ENCODE measurements around the gene ROR1. TPM values are rescaled to one million over a fixed set of nuclear protein-coding genes. Genes with fewer than 3 reads are reported as not detected.

Gene ROR1
- total and polyA plus RNA-seq, 2 donors (not counting 3 experiments of a cell fraction or from before 2014, with no cell fraction given): 2.6 to 3.5 TPM

DNA sequence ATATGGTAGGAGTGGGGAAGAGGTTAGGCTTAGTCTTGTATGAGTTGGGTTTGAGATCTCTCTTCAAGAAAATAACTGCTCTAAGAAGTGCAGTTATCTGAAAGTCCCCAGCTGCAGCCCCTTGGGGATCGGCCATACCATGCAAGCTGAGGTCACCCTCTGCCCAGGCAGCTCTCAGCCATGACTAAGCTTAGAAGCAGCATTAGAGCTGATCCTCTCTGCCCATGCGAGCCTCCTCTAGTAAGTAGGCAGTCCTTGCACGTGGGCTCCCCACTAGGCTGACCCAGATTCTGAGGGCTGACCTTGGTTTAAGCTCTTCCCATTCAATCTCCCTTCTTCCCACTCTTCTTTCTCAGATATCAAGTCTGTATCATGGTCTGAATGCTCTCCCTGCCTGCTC lies 308.6 kb downstream of the ROR1 start:
- Histone ChIP-seq H3K4me1 (ENCODE audit: control insufficient read depth, extremely low read depth, insufficient read depth, low read length) (no peaks in the 10 kb centered on the region), H4K20me1 (replicated peaks; ENCODE audit: control insufficient read depth, extremely low read depth, insufficient read depth, low read length) (no peaks in the 10 kb centered on the region), H3K9me3 (replicated peaks; ENCODE audit: control insufficient read depth, insufficient read depth, low read length) (no peaks in the 10 kb centered on the region), H3K27ac (ENCODE audit: insufficient read depth, low read depth, low read length) (no peak overlapping the region), H3K4me3 (replicated peaks in 1 of 3; ENCODE audit: insufficient read depth in 1 of 3, low read depth in 1 of 3, low read length in 3 of 3) (no peak overlapping the region), H3K4me2 (ENCODE audit: insufficient read depth, low read length) (no peak overlapping the region), H3K27me3 (ENCODE audit: control insufficient read depth in 2 of 2, insufficient read depth in 2 of 2, low read length in 2 of 2) (no peaks in the 10 kb centered on the region), H3K9me1 (replicated peaks; ENCODE audit: control insufficient read depth, extremely low read depth, insufficient read depth, low read length) (no peaks in the 10 kb centered on the region), H3K9ac (replicated peaks; ENCODE audit: extremely low read depth, insufficient read depth, low read length) (no peak overlapping the region), H3K36me3 (ENCODE audit: control insufficient read depth in 2 of 2, extremely low read depth in 1 of 2, insufficient read depth in 2 of 2, low read length in 2 of 2) (no peaks in the 10 kb centered on the region), H2AFZ (ENCODE audit: low read depth, low read length) (no peak overlapping the region), H3K79me2 (ENCODE audit: control insufficient read depth, insufficient read depth, low read length) (no peaks in the 10 kb centered on the region)
- DNase-seq (ENCODE audit: low read depth, low spot score) (no peak), FAIRE-seq (no peak)
- intact Hi-C loops (cut with micrococcal nuclease): no loop called here
- dilution Hi-C loops (cut with MboI; ENCODE audit: extremely low pct_ligation_motif_present, low sequenced_read_pairs): no loop called here
- TF ChIP-seq GATA2 (IDR thresholded peaks at IDR 0.05; ENCODE audit: insufficient read depth, insufficient read length, low read depth, low read length) (no peak), CTCF (IDR thresholded peaks at IDR 0.05; ENCODE audit: extremely low read depth in 1 of 2, insufficient read depth in 1 of 2, low read depth in 1 of 2, low read length in 2 of 2) (no peak), JUN (IDR thresholded peaks at IDR 0.05; ENCODE audit: borderline replicate concordance, insufficient read depth, insufficient read length, low read depth) (no peak), POLR2AphosphoS5 (IDR thresholded peaks at IDR 0.05; ENCODE audit: insufficient read depth, low read depth, low read length) (no peak), EZH2 (IDR thresholded peaks at IDR 0.05; ENCODE audit: borderline replicate concordance, low read depth, low read length, severe bottlenecking) (no peak), MYC (IDR thresholded peaks at IDR 0.05; ENCODE audit: low read depth, low read length) (no peak), POLR2A (IDR thresholded peaks at IDR 0.05; ENCODE audit: low read depth, low read length) (no peak), MAX (IDR thresholded peaks at IDR 0.05; ENCODE audit: insufficient read depth, insufficient read length) (no peak), FOS (IDR thresholded peaks at IDR 0.05; ENCODE audit: borderline replicate concordance, insufficient read depth, low read length) (no peak)
- no TSS peak for BruUV-seq (replicated peaks)
- POLR2A ChIA-PET: no interaction called here
- CTCF ChIA-PET: no interaction called here

Data from endothelial cell of umbilical vein (primary cell).